BJ (cell line): ENCODE results near the gene WASL. TPM values are rescaled to one million over a fixed set of nuclear protein-coding genes. Genes with fewer than 3 reads are reported as not detected.

Experiments
- CTCF ChIA-PET: fragments of 350-600 bp; formaldehyde crosslinking; extraction: SDS; loops from one replicate; lab custom pipeline; 2021; ENCODE audit warnings: antibody characterized with exemption, inconsistent platforms; lab: Yijun Ruan, JAX
- POLR2A ChIA-PET: fragments of 300-600 bp; sonication (Branson Sonifier 250); formaldehyde crosslinking; extraction: SDS; loops from one replicate; lab custom pipeline; 2021; ENCODE audit warnings: antibody characterized with exemption; lab: Charles Lee
- DNase-seq: peaks from one replicate; pipeline ENCODE4 v3.0.0-alpha.2; 2011; ENCODE audit warnings: low read depth
- H3K27me3 ChIP-seq: 2 replicates; pipeline ENCODE4 v1.6.0; 2011; ENCODE audit warnings: low read length; ENCODE audit not compliant: control insufficient read depth, insufficient read depth
- H3K36me3 ChIP-seq: 2 replicates; pipeline ENCODE4 v1.5.1; 2011; ENCODE audit warnings: low read length; ENCODE audit not compliant: control insufficient read depth, insufficient read depth
- H3K4me3 ChIP-seq: 2 replicates; pipeline ENCODE4 v1.5.1; 2011; ENCODE audit warnings: low read depth, mild to moderate bottlenecking, control low read depth, low read length
- CTCF ChIP-seq: IDR thresholded peaks from 2 replicates; pipeline ENCODE4 v1.5.1; 2011; ENCODE audit warnings: low read depth, mild to moderate bottlenecking, control low read depth, inconsistent platforms, low read length, moderate library complexity; ENCODE audit not compliant: insufficient read depth
- polyA plus RNA-seq: library from polyadenylated mRNA; depleted of rRNA; stranded (reverse); fragments of >200 nt; gene quantifications from 2 replicates; pipeline ENCODE4 v1.2.3, GENCODE V29; 2011

WASL gene
- polyA plus RNA-seq, 1 experiment, result 4.0 TPM

DNA sequence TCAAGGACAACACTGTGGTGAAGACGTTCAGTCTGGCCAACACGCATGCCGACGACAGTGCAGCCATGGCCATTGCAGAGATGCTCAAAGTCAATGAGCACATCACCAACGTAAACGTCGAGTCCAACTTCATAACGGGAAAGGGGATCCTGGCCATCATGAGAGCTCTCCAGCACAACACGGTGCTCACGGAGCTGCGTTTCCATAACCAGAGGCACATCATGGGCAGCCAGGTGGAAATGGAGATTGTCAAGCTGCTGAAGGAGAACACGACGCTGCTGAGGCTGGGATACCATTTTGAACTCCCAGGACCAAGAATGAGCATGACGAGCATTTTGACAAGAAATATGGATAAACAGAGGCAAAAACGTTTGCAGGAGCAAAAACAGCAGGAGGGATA, 86.5 kb downstream of the WASL start:
- TF ChIP-seq CTCF, result no peak
- ChIA-PET CTCF (interaction anchor here (0.7 to 1.5 kb wide), 2 partner anchors 135 to 158 kb away, joined by 3 to 4 read pairs; no protein-coding TSS in a partner anchor), POLR2A (no interaction called here)
- Histone ChIP-seq H3K27me3 (peaks cover 5% of the 10 kb centered on the region), H3K4me3 (no peak overlapping the region), H3K36me3 (no peaks in the 10 kb centered on the region)
- DNase-seq, result no peak

DNA sequence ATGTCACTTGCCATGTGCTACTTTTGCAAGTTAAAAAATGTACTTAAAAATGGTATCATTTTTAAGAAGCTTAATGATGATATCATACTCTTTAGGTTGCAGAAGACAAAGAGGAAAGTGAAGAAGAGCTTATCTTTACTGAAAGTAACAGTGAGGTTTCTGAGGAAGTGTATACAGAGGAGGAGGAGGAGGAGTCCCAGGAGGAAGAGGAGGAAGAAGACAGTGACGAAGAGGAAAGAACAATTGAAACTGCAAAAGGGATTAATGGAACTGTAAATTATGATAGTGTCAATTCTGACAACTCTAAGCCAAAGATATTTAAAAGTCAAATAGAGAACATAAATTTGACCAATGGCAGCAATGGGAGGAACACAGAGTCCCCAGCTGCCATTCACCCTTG, 87.0 kb downstream of the WASL start:
- CTCF ChIA-PET, result interaction anchor here (1.5 kb wide), 1 partner anchor 136 kb away, joined by 4 read pairs; no protein-coding TSS in a partner anchor
- TF ChIP-seq CTCF, result no peak
- POLR2A ChIA-PET, result no interaction called here

GRCh38 chr7:123660514-123661354, 88.1 kb downstream of the WASL start:
- CTCF ChIA-PET, result no interaction called here
- no peak for TF ChIP-seq CTCF
- DNase-seq, result no peak
- Histone ChIP-seq H3K4me3 (no peak overlapping the region), H3K27me3 (peaks cover 5% of the 10 kb centered on the region), H3K36me3 (no peaks in the 10 kb centered on the region)
- POLR2A ChIA-PET, result no interaction called here

More for the DNA sequence above, 87.0 kb downstream of the WASL start:
- H3K36me3 ChIP-seq, result no peaks in the 10 kb centered on the region
- H3K4me3 ChIP-seq, result no peak overlapping the region
- peaks cover 5% of the 10 kb centered on the region for H3K27me3 ChIP-seq
- DNase-seq, result no peak

- no peak for DNase-seq
- POLR2A ChIA-PET, result interaction anchor here (0.6 kb wide), 1 partner anchor 123 kb away, joined by 13 read pairs; no protein-coding TSS in a partner anchor
Observed at GRCh38 chr7:123658023-123658422, 90.8 kb downstream of the WASL start.

More at GRCh38 chr7:123658023-123658422, 90.8 kb downstream of the WASL start:
- CTCF ChIA-PET, result no interaction called here
- TF ChIP-seq CTCF, result no peak
- no peak overlapping the region for H3K4me3 ChIP-seq
- H3K36me3 ChIP-seq, result no peaks in the 10 kb centered on the region
- H3K27me3 ChIP-seq, result peaks cover 5% of the 10 kb centered on the region
